HepG2 (cell line): ENCODE data around the gene LYPLA2. TPM values are rescaled to one million over a fixed set of nuclear protein-coding genes. Genes with fewer than 3 reads are reported as not detected.

Source experiments
- KLF13 ChIP-seq: sonication (generic); formaldehyde crosslinking; IDR thresholded peaks from 2 replicates; pipeline ENCODE4 v1.4.0; 2020; ENCODE audit warnings: mild to moderate bottlenecking, missing genetic modification reagents
- LCORL ChIP-seq, 2 experiments: fragments of 450-650 bp in 1 of 2; sonication (generic) in 1 of 2; formaldehyde crosslinking in 1 of 2; IDR thresholded peaks; 2 replicates each; pipeline versions ENCODE4 v1.5.0 to v1.6.1; 2017 to 2020; ENCODE audit warnings: antibody characterized with exemption in 1 of 2, missing genetic modification reagents in 1 of 2
- MAZ ChIP-seq, 2 experiments: sonication (generic) in 1 of 2; formaldehyde crosslinking in 1 of 2; IDR thresholded peaks; 2 replicates each; pipeline versions ENCODE4 v1.5.0 to v1.6.1; 2012 to 2020; ENCODE audit warnings: low read depth in 2 of 2, mild to moderate bottlenecking in 2 of 2, borderline replicate concordance in 1 of 2, improper control_type of control experiment in 1 of 2, low read length in 1 of 2, missing genetic modification reagents in 1 of 2, moderate library complexity in 1 of 2
- NFIB ChIP-seq: sonication (generic); formaldehyde crosslinking; IDR thresholded peaks from 2 replicates; pipeline ENCODE4 v1.9.0; 2021; ENCODE audit warnings: missing genetic modification reagents, mild to moderate bottlenecking, borderline replicate concordance
- PHF8 ChIP-seq: sonication (generic); formaldehyde crosslinking; IDR thresholded peaks from 2 replicates; pipeline ENCODE4 v1.5.0; 2020; ENCODE audit warnings: missing genetic modification reagents
- RBM39 ChIP-seq: fragments of 200-400 bp; formaldehyde crosslinking; IDR thresholded peaks from one replicate; pipeline ENCODE4 v1.6.1; 2018; ENCODE audit warnings: antibody characterized with exemption, mild to moderate bottlenecking, low read depth, low read length; ENCODE audit not compliant: poor library complexity, severe bottlenecking
- SP5 ChIP-seq: IDR thresholded peaks from 2 replicates; pipeline ENCODE4 v1.6.1; 2016; ENCODE audit warnings: low read depth, borderline replicate concordance
- THAP7 ChIP-seq: sonication (generic); formaldehyde crosslinking; IDR thresholded peaks from 2 replicates; pipeline ENCODE4 v1.8.1; 2023; ENCODE audit warnings: mild to moderate bottlenecking, missing genetic modification reagents
- TP53 ChIP-seq: sonication (generic); formaldehyde crosslinking; conservative IDR thresholded peaks from 2 replicates; pipeline ENCODE4 v1.4.0; 2020; ENCODE audit warnings: missing genetic modification reagents
- ZC3H4 ChIP-seq: sonication (generic); formaldehyde crosslinking; IDR thresholded peaks from 2 replicates; pipeline ENCODE4 v1.4.0; 2020; ENCODE audit warnings: missing genetic modification reagents, borderline replicate concordance
- ZNF230 ChIP-seq: sonication (generic); formaldehyde crosslinking; IDR thresholded peaks from 2 replicates; pipeline ENCODE4 v1.4.0; 2020; ENCODE audit warnings: mild to moderate bottlenecking, missing genetic modification reagents
- ZNF280D ChIP-seq: sonication (generic); formaldehyde crosslinking; IDR thresholded peaks from 2 replicates; pipeline ENCODE4 v1.5.1; 2020; ENCODE audit warnings: mild to moderate bottlenecking, missing genetic modification reagents
- ZNF362 ChIP-seq: sonication (generic); formaldehyde crosslinking; IDR thresholded peaks from 2 replicates; pipeline ENCODE4 v1.4.0; 2020; ENCODE audit warnings: missing genetic modification reagents, mild to moderate bottlenecking, borderline replicate concordance
- polyA plus RNA-seq, 8 experiments: library from polyadenylated mRNA; depleted of rRNA in 3 of 8; stranded (reverse) in 7 of 8; unstranded in 1 of 8; fragments of >200 nt; fragmentation: Illumina TruSeq in 4 of 8; extraction: Trizol in 4 of 8; gene quantifications; 2 replicates each; pipeline versions ENCODE4 v1.2.1 to v1.2.3, GENCODE V29; 2011 to 2016; ENCODE audit warnings: low read depth in 4 of 8, missing spikeins in 1 of 8, mixed read lengths in 1 of 8; ENCODE audit not compliant: insufficient read depth in 1 of 8
- total RNA-seq, 5 experiments: library from RNA; depleted of rRNA; stranded (reverse); fragments of >200 nt; fragmentation: Illumina TruSeq; extraction: Trizol; gene quantifications; 2 replicates each; pipeline ENCODE4 v1.2.3, GENCODE V29; 2016; ENCODE audit warnings: low read depth in 1 of 5
- TF ChIP-seq, protein P1 (sequence below): sonication (generic); formaldehyde crosslinking; IDR thresholded peaks from 2 replicates; pipeline ENCODE4 v1.8.0; 2022; ENCODE audit warnings: missing genetic modification reagents, mild to moderate bottlenecking, borderline replicate concordance
- TF ChIP-seq, protein P2 (sequence below): sonication (generic); formaldehyde crosslinking; IDR thresholded peaks from 2 replicates; pipeline ENCODE4 v1.4.0; 2020; ENCODE audit warnings: missing genetic modification reagents, borderline replicate concordance
- TF ChIP-seq, protein P3 (sequence below): conservative IDR thresholded peaks from 2 replicates; pipeline ENCODE4 v1.6.1; 2018; ENCODE audit warnings: missing genetic modification reagents

LYPLA2 gene
- total and polyA plus RNA-seq, 2 of the 13 experiments (the other 11 are each of a cell fraction or from before 2014, with no cell fraction given) = 72.1 to 73.2 TPM

- TF ChIP-seq ZNF362 (CRISPR knock-in tag) (no peak), ZNF280D (CRISPR knock-in tag) (no peak), TP53 (CRISPR knock-in tag) (no peak), RBM39 (no peak), SP5 (CRISPR knock-in tag) (no peak), LCORL (IDR thresholded peaks at IDR 0.05) (no peak), LCORL (CRISPR knock-in tag; IDR thresholded peaks at IDR 0.05) (peak; percentile 59; the same call in 1 of the 2 replicates), NFIB (CRISPR knock-in tag) (no peak), ZNF230 (CRISPR knock-in tag) (no peak), ZC3H4 (CRISPR knock-in tag) (peak; percentile 80; the same call in 1 of the 2 replicates), THAP7 (CRISPR knock-in tag) (no peak; the same call in 1 of the 2 replicates), PHF8 (no peak; the same call in 1 of the 2 replicates), MAZ (IDR thresholded peaks at IDR 0.05; ENCODE audit: borderline replicate concordance, low read depth, low read length) (no peak), MAZ (CRISPR knock-in tag; IDR thresholded peaks at IDR 0.05; ENCODE audit: low read depth) (no peak), KLF13 (no peak)
- TF ChIP-seq, protein P1, sequence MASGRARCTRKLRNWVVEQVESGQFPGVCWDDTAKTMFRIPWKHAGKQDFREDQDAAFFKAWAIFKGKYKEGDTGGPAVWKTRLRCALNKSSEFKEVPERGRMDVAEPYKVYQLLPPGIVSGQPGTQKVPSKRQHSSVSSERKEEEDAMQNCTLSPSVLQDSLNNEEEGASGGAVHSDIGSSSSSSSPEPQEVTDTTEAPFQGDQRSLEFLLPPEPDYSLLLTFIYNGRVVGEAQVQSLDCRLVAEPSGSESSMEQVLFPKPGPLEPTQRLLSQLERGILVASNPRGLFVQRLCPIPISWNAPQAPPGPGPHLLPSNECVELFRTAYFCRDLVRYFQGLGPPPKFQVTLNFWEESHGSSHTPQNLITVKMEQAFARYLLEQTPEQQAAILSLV (CRISPR knock-in tag) = no peak
- TF ChIP-seq, protein P2, sequence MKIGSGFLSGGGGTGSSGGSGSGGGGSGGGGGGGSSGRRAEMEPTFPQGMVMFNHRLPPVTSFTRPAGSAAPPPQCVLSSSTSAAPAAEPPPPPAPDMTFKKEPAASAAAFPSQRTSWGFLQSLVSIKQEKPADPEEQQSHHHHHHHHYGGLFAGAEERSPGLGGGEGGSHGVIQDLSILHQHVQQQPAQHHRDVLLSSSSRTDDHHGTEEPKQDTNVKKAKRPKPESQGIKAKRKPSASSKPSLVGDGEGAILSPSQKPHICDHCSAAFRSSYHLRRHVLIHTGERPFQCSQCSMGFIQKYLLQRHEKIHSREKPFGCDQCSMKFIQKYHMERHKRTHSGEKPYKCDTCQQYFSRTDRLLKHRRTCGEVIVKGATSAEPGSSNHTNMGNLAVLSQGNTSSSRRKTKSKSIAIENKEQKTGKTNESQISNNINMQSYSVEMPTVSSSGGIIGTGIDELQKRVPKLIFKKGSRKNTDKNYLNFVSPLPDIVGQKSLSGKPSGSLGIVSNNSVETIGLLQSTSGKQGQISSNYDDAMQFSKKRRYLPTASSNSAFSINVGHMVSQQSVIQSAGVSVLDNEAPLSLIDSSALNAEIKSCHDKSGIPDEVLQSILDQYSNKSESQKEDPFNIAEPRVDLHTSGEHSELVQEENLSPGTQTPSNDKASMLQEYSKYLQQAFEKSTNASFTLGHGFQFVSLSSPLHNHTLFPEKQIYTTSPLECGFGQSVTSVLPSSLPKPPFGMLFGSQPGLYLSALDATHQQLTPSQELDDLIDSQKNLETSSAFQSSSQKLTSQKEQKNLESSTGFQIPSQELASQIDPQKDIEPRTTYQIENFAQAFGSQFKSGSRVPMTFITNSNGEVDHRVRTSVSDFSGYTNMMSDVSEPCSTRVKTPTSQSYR (CRISPR knock-in tag) = peak; percentile 94
- TF ChIP-seq, protein P3, sequence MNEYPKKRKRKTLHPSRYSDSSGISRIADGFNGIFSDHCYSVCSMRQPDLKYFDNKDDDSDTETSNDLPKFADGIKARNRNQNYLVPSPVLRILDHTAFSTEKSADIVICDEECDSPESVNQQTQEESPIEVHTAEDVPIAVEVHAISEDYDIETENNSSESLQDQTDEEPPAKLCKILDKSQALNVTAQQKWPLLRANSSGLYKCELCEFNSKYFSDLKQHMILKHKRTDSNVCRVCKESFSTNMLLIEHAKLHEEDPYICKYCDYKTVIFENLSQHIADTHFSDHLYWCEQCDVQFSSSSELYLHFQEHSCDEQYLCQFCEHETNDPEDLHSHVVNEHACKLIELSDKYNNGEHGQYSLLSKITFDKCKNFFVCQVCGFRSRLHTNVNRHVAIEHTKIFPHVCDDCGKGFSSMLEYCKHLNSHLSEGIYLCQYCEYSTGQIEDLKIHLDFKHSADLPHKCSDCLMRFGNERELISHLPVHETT (CRISPR knock-in tag) = no peak
These were observed 8.8 kb downstream of the LYPLA2 start (continued) for GRCh38 chr1:23799570-23800399.
